H1 (cell line): ENCODE data around the gene SFN. TPM values are rescaled to one million over a fixed set of nuclear protein-coding genes. Genes with fewer than 3 reads are reported as not detected.

Experiments
- CTCF ChIA-PET: fragments of 300-600 bp; sonication (Branson Sonifier 250); formaldehyde crosslinking; loops from one replicate; lab custom pipeline; 2021; ENCODE audit not compliant: partially characterized antibody; lab: Charles Lee
- POLR2A ChIA-PET: fragments of 300-600 bp; sonication (Branson Sonifier 250); formaldehyde crosslinking; loops from one replicate; lab custom pipeline; 2021; ENCODE audit warnings: inconsistent platforms; ENCODE audit not compliant: partially characterized antibody; lab: Charles Lee
- DNase-seq, 2 experiments: peaks; one replicate each; pipeline versions ENCODE4 v3.0.0 to v3.0.0-alpha.2; 2010 to 2022; ENCODE audit warnings: low spot score in 2 of 2, low read depth in 1 of 2, mixed read lengths in 1 of 2
- FAIRE-seq: peaks from 2 replicates; lab custom pipeline; 2011; peaks lifted over from hg19 to GRCh38; lab: Jason Lieb, UNC
- H2AFZ ChIP-seq: 2 replicates; pipeline ENCODE4 v1.8.1; 2012; ENCODE audit warnings: low read length, inconsistent platforms
- H2AK5ac ChIP-seq: 2 replicates; pipeline ENCODE4 v1.6.1; 2013; ENCODE audit warnings: low read depth, low read length
- H2BK120ac ChIP-seq: replicated peaks from 2 replicates; pipeline ENCODE3; 2013; ENCODE audit warnings: low read depth, low read length, inconsistent platforms
- H2BK12ac ChIP-seq: 2 replicates; pipeline ENCODE4 v1.6.1; 2013; ENCODE audit warnings: low read depth, low read length
- H2BK15ac ChIP-seq: 2 replicates; pipeline ENCODE4 v1.6.1; 2013; ENCODE audit warnings: low read length
- H2BK20ac ChIP-seq: 2 replicates; pipeline ENCODE4 v1.6.1; 2013; ENCODE audit warnings: low read length
- H2BK5ac ChIP-seq: 2 replicates; pipeline ENCODE4 v1.6.1; 2013; ENCODE audit warnings: low read depth, low read length
- H3K14ac ChIP-seq: 2 replicates; pipeline ENCODE4 v1.6.1; 2013; ENCODE audit warnings: inconsistent platforms; ENCODE audit not compliant: insufficient read length
- H3K18ac ChIP-seq: 2 replicates; pipeline ENCODE4 v1.6.1; 2013; ENCODE audit warnings: low read length; ENCODE audit errors: extremely low read depth
- H3K23ac ChIP-seq: 2 replicates; pipeline ENCODE4 v1.6.1; 2013; ENCODE audit warnings: inconsistent platforms; ENCODE audit not compliant: insufficient read length
- H3K23me2 ChIP-seq: 2 replicates; pipeline ENCODE4 v1.6.1; 2013; ENCODE audit warnings: low read depth, low read length
- H3K27ac ChIP-seq: 2 replicates; pipeline ENCODE4 v1.6.1; 2011; ENCODE audit warnings: low read depth, low read length, inconsistent platforms
- H3K27me3 ChIP-seq, 4 experiments: replicated peaks in 1 of 4; 1 replicate in 1 of 4; 2 replicates in 3 of 4; pipeline versions ENCODE4 v1.6.1 to v1.8.1; 2011 to 2013; ENCODE audit warnings: low read length in 3 of 4, mild to moderate bottlenecking in 3 of 4, inconsistent platforms in 2 of 4, mixed read lengths in 2 of 4, moderate library complexity in 1 of 4; ENCODE audit not compliant: control insufficient read depth in 3 of 4, insufficient read depth in 3 of 4; ENCODE audit errors: extremely low read depth in 1 of 4
- H3K36me3 ChIP-seq, 4 experiments: 2 replicates each; pipeline versions ENCODE4 v1.6.1 to v1.8.1; 2011 to 2013; ENCODE audit warnings: mild to moderate bottlenecking in 4 of 4, low read length in 3 of 4, moderate library complexity in 2 of 4, control low read depth in 1 of 4, inconsistent platforms in 1 of 4; ENCODE audit not compliant: insufficient read depth in 4 of 4, control insufficient read depth in 2 of 4
- H3K4ac ChIP-seq: replicated peaks from 2 replicates; pipeline ENCODE3; 2013; ENCODE audit warnings: low read length, low read depth, mixed read lengths, inconsistent platforms; ENCODE audit not compliant: insufficient read length
- H3K4me1 ChIP-seq, 4 experiments: replicated peaks in 1 of 4; 1 replicate in 1 of 4; 2 replicates in 3 of 4; pipeline versions ENCODE4 v1.6.1 to v1.8.1; 2011 to 2013; ENCODE audit warnings: low read length in 3 of 4, inconsistent platforms in 2 of 4, mixed read lengths in 1 of 4; ENCODE audit not compliant: insufficient read depth in 4 of 4, control insufficient read depth in 3 of 4
- H3K4me2 ChIP-seq, 2 experiments: 2 replicates each; pipeline versions ENCODE4 v1.6.1 to v1.8.1; 2011 to 2013; ENCODE audit warnings: low read depth in 2 of 2, low read length in 2 of 2, control low read depth in 1 of 2, inconsistent platforms in 1 of 2, mild to moderate bottlenecking in 1 of 2; ENCODE audit not compliant: insufficient read depth in 1 of 2
- H3K4me3 ChIP-seq, 4 experiments: fragments of 200-600, 300-600 bp in 1 of 4; sonication (generic), shearing (Covaris generic), sonication (Bioruptor Twin) in 1 of 4; 2 replicates each; pipeline versions ENCODE4 v1.5.1 to v1.8.1; 2011 to 2016; ENCODE audit warnings: low read length in 4 of 4, low read depth in 3 of 4, control low read depth in 2 of 4, inconsistent platforms in 2 of 4, mild to moderate bottlenecking in 2 of 4, mixed read lengths in 1 of 4, moderate library complexity in 1 of 4; ENCODE audit not compliant: insufficient read depth in 2 of 4; ENCODE audit errors: extremely low read depth in 1 of 4
- H3K56ac ChIP-seq: replicated peaks from 2 replicates; pipeline ENCODE3; 2013; ENCODE audit warnings: low read depth, mild to moderate bottlenecking, mixed read lengths, low read length, inconsistent platforms; ENCODE audit not compliant: insufficient read length
- H3K79me1 ChIP-seq: 2 replicates; pipeline ENCODE4 v1.6.1; 2013; ENCODE audit warnings: low read depth, low read length, control low read depth
- H3K79me2 ChIP-seq, 2 experiments: 2 replicates each; pipeline versions ENCODE4 v1.6.1 to v1.8.1; 2012 to 2013; ENCODE audit warnings: low read length in 2 of 2, mild to moderate bottlenecking in 2 of 2, inconsistent platforms in 1 of 2; ENCODE audit not compliant: insufficient read depth in 2 of 2, control insufficient read depth in 1 of 2
- H3K9ac ChIP-seq, 4 experiments: replicated peaks in 1 of 4; 1 replicate in 1 of 4; 2 replicates in 3 of 4; pipeline versions ENCODE4 v1.6.1 to v1.8.1; 2011 to 2013; ENCODE audit warnings: low read depth in 3 of 4, low read length in 3 of 4, control low read depth in 2 of 4, mild to moderate bottlenecking in 2 of 4, moderate library complexity in 2 of 4, inconsistent platforms in 1 of 4; ENCODE audit errors: extremely low read depth in 1 of 4
- H3K9me3 ChIP-seq, 2 experiments: 2 replicates each; pipeline versions ENCODE4 v1.6.1 to v1.8.1; 2012 to 2013; ENCODE audit warnings: mild to moderate bottlenecking in 2 of 2, moderate library complexity in 2 of 2, control low read depth in 1 of 2, inconsistent platforms in 1 of 2, low read depth in 1 of 2, low read length in 1 of 2, mixed read lengths in 1 of 2; ENCODE audit not compliant: insufficient read depth in 2 of 2
- H4K20me1 ChIP-seq, 2 experiments: replicated peaks in 1 of 2; 2 replicates each; pipeline versions ENCODE3 to v1.8.1; 2011 to 2013; ENCODE audit warnings: inconsistent platforms in 2 of 2, low read length in 2 of 2, mild to moderate bottlenecking in 1 of 2; ENCODE audit not compliant: insufficient read depth in 2 of 2, control insufficient read depth in 1 of 2
- H4K5ac ChIP-seq: 2 replicates; pipeline ENCODE4 v1.6.1; 2013; ENCODE audit warnings: low read length, low read depth, mixed read lengths, inconsistent platforms; ENCODE audit not compliant: insufficient read length
- H4K8ac ChIP-seq: 2 replicates; pipeline ENCODE4 v1.8.0; 2013; ENCODE audit warnings: mild to moderate bottlenecking, moderate library complexity, low read length, inconsistent platforms; ENCODE audit not compliant: insufficient read depth; ENCODE audit errors: extremely low read depth
- H4K91ac ChIP-seq: replicated peaks from 2 replicates; pipeline ENCODE3; 2013; ENCODE audit warnings: low read length, mixed read lengths, inconsistent platforms; ENCODE audit not compliant: insufficient read length
- BACH1 ChIP-seq: IDR thresholded peaks from 2 replicates; pipeline ENCODE4 v1.6.1; 2012; ENCODE audit warnings: low read length, improper control_type of control experiment
- CREB1 ChIP-seq: IDR thresholded peaks from 2 replicates; pipeline ENCODE4 v1.6.1; 2012; ENCODE audit warnings: inconsistent platforms
- EGR1 ChIP-seq: IDR thresholded peaks from 2 replicates; pipeline ENCODE4 v1.6.1; 2011; ENCODE audit warnings: low read depth, low read length, borderline replicate concordance
- EZH2 ChIP-seq: fragments of 200-600 bp; sonication (generic); IDR thresholded peaks from 2 replicates; pipeline ENCODE4 v1.7.1; 2012; ENCODE audit warnings: low read depth, mild to moderate bottlenecking, moderate library complexity, low read length, inconsistent platforms; ENCODE audit not compliant: severe bottlenecking
- HDAC2 ChIP-seq, 2 experiments: fragments of 300-600 bp in 1 of 2; sonication (generic) in 1 of 2; IDR thresholded peaks; 2 replicates each; pipeline ENCODE4 v1.6.1; 2011 to 2012; ENCODE audit warnings: low read depth in 2 of 2, low read length in 2 of 2, mild to moderate bottlenecking in 2 of 2, moderate library complexity in 2 of 2, borderline replicate concordance in 1 of 2, inconsistent platforms in 1 of 2
- KDM5A ChIP-seq: fragments of 200-600 bp; IDR thresholded peaks from 2 replicates; pipeline ENCODE4 v1.7.1; 2012; ENCODE audit warnings: mild to moderate bottlenecking, low read length, inconsistent platforms, mixed read lengths
- PHF8 ChIP-seq: fragments of 200-600 bp; sonication (generic); conservative IDR thresholded peaks from 2 replicates; pipeline ENCODE4 v1.7.1; 2012; ENCODE audit warnings: low read depth, mild to moderate bottlenecking, inconsistent platforms, low read length, moderate library complexity
- POLR2A ChIP-seq, 2 experiments: IDR thresholded peaks; 1 replicate in 1 of 2; 2 replicates in 1 of 2; pipeline ENCODE4 v1.6.1; 2011; ENCODE audit warnings: low read depth in 2 of 2, low read length in 2 of 2, mild to moderate bottlenecking in 2 of 2; ENCODE audit errors: control extremely low read depth in 1 of 2
- RAD21 ChIP-seq, 2 experiments: IDR thresholded peaks in 1 of 2; conservative IDR thresholded peaks in 1 of 2; 2 replicates each; pipeline ENCODE4 v1.6.1; 2011; ENCODE audit warnings: low read depth in 2 of 2, low read length in 2 of 2, improper control_type of control experiment in 1 of 2, inconsistent platforms in 1 of 2, mild to moderate bottlenecking in 1 of 2, moderate library complexity in 1 of 2
- SAP30 ChIP-seq: fragments of 300-600 bp; sonication (generic); IDR thresholded peaks from 2 replicates; pipeline ENCODE4 v1.7.1; 2012; ENCODE audit warnings: low read length, moderate library complexity, mild to moderate bottlenecking, inconsistent platforms; ENCODE audit not compliant: insufficient read depth, insufficient replicate concordance
- SP1 ChIP-seq: IDR thresholded peaks from 2 replicates; pipeline ENCODE4 v1.6.1; 2011; ENCODE audit warnings: low read depth, low read length
- USF2 ChIP-seq: IDR thresholded peaks from 2 replicates; pipeline ENCODE4 v1.6.1; 2011; ENCODE audit warnings: low read length, improper control_type of control experiment
- YY1 ChIP-seq: IDR thresholded peaks from 2 replicates; pipeline ENCODE4 v1.6.1; 2011; ENCODE audit warnings: low read depth, mild to moderate bottlenecking, low read length
- WGBS, 2 experiments: shearing (Covaris generic) in 1 of 2; methylation state at CpG; one replicate each; pipeline versions ENCODE4 v1.1.6 to v1.1.7; 2013 to 2015; ENCODE audit warnings: low lambda C conversion rate in 2 of 2, mixed read lengths in 2 of 2, inconsistent platforms in 1 of 2, low coverage in 1 of 2, missing lambda C conversion rate in 1 of 2; ENCODE audit not compliant: insufficient replicate concordance in 2 of 2, insufficient coverage in 1 of 2, insufficient read length in 1 of 2; ENCODE audit errors: extremely low coverage in 1 of 2, missing lambda C conversion rate in 1 of 2; 5-methylcytosine and 5-hydroxymethylcytosine counted together
- polyA plus RNA-seq, 7 experiments: library from polyadenylated mRNA; depleted of rRNA in 3 of 7; stranded (reverse) in 5 of 7; unstranded in 2 of 7; fragments of >200 nt in 5 of 7; fragments of 200-250 nt in 2 of 7; gene quantifications; 1 replicate in 5 of 7; 2 replicates in 1 of 7; 4 replicates in 1 of 7; pipeline versions ENCODE4 v1.2.1 to v1.2.3, GENCODE V29; 2011 to 2013; ENCODE audit warnings: missing spikeins in 2 of 7, mixed read lengths in 2 of 7
- total RNA-seq: library from RNA; stranded (reverse); fragmentation: NEBNext Ultra II Directional; extraction: Animal tissue kit (Norgen Biotek cat#: 25700); gene quantifications from 2 replicates; pipeline ENCODE4 v1.2.1, GENCODE V29; 2021

The SFN gene
- total and polyA plus RNA-seq, 2 of the 8 experiments (the other 6 are each of a cell fraction or from before 2014, with no cell fraction given), result 3.3 to 3.9 TPM

GRCh38 chr1:26879793-26880192, 16.8 kb downstream of the SFN start:
- POLR2A ChIA-PET, result interaction anchor here (3.0 kb wide), 1 partner anchor 22 kb away, joined by 7 read pairs; no protein-coding TSS in a partner anchor
- WGBS, 2 experiments, result 97% methylated on average over 4 of the region's 4 CpGs; no CpG with 5 or more reads in 1 of the 2 experiments
- H2BK20ac ChIP-seq, result no peak overlapping the region

More at GRCh38 chr1:26879793-26880192, 16.8 kb downstream of the SFN start:
- Histone ChIP-seq H3K4me2 (no peak overlapping the region), H4K91ac (no peak overlapping the region), H4K20me1 (no peaks in the 10 kb centered on the region), H2BK120ac (no peak overlapping the region), H3K14ac (no peak overlapping the region), H3K56ac (no peak overlapping the region), H2BK12ac (no peak overlapping the region), H3K4me1 (peaks cover 0 to 2% (median 0%) of the 10 kb centered on the region in 4 experiments; a peak in 1 of 7 replicates), H3K27me3 (no peaks in the 10 kb centered on the region), H3K4me3 (no peak overlapping the region), H3K23me2 (no peaks in the 10 kb centered on the region), H3K9ac (no peak overlapping the region), H3K18ac (no peak overlapping the region), H3K4ac (no peak overlapping the region), H2AK5ac (no peak overlapping the region), H3K79me2 (no peaks in the 10 kb centered on the region), H2BK15ac (no peak overlapping the region), H2BK5ac (no peak overlapping the region), H3K36me3 (peaks cover 18 to 51% (median 34%) of the 10 kb centered on the region in 4 experiments), H3K9me3 (no peaks in the 10 kb centered on the region), H3K79me1 (no peaks in the 10 kb centered on the region; the same call in 1 of the 2 replicates), H3K27ac (no peak overlapping the region), H4K5ac (no peak overlapping the region), H3K23ac (no peak overlapping the region), H2AFZ (no peak overlapping the region), H4K8ac (no peak overlapping the region)
- FAIRE-seq (no peak), DNase-seq (no peak)
- no peak for TF ChIP-seq SAP30
- TF ChIP-seq KDM5A, result no peak
- TF ChIP-seq SP1, result no peak
- TF ChIP-seq EZH2, result no peak
- no peak for TF ChIP-seq PHF8
- TF ChIP-seq HDAC2 (IDR thresholded peaks at IDR 0.05; ENCODE audit: borderline replicate concordance in 1 of 2, low read depth in 2 of 2, low read length in 2 of 2), result no peak
- TF ChIP-seq RAD21 (IDR thresholded peaks at IDR 0.05 in 1 of 2, conservative IDR thresholded peaks at IDR 0.05 in 1 of 2; ENCODE audit: low read depth in 2 of 2, low read length in 2 of 2), result no peak
- TF ChIP-seq YY1, result no peak
- TF ChIP-seq BACH1, result no peak
- no peak for TF ChIP-seq EGR1
- TF ChIP-seq USF2, result no peak
- no peak for TF ChIP-seq CREB1
- no peak for TF ChIP-seq POLR2A (IDR thresholded peaks at IDR 0.05; ENCODE audit: control extremely low read depth in 1 of 2, low read depth in 2 of 2, low read length in 2 of 2)
- CTCF ChIA-PET, result interaction anchor here (1.2 to 31.7 kb wide), 8 partner anchors 10 to 90 kb away, joined by 3 to 547 read pairs (median 12); partner anchors contain the start of genes GPN2 and SFN
